GM19468 (cell line): ENCODE data around the gene PTPRH.

Experiments used
- ATAC-seq: cut with Tn5 transposase; IDR thresholded peaks from one replicate; pipeline ENCODE4 v1.9.1; 2021; ENCODE audit warnings: mild to moderate bottlenecking, moderate library complexity, moderate number of reproducible peaks; ENCODE audit not compliant: unreplicated experiment; ENCODE audit errors: extremely low read depth

Gene PTPRH

GRCh38 chr19:55245236-55245904 is 36.1 kb upstream of the PTPRH start:
- no peak for ATAC-seq

- no peak for ATAC-seq
Observed at GRCh38 chr19:55244004-55244680, 34.8 kb upstream of the PTPRH start.

GRCh38 chr19:55242517-55242916 is 33.2 kb upstream of the PTPRH start:
- no peak for ATAC-seq

GRCh38 chr19:55241935-55242464 is 32.7 kb upstream of the PTPRH start:
- no peak for ATAC-seq

- no peak for ATAC-seq
Observed at GRCh38 chr19:55241143-55241934, 32.0 kb upstream of the PTPRH start.

GRCh38 chr19:55240713-55241020 is 31.4 kb upstream of the PTPRH start:
- no peak for ATAC-seq

- ATAC-seq = no peak
Observed at GRCh38 chr19:55239004-55239403, 29.7 kb upstream of the PTPRH start.

- ATAC-seq = no peak
Observed at GRCh38 chr19:55238030-55238429, 28.7 kb upstream of the PTPRH start.

GRCh38 chr19:55232986-55233385 is 23.7 kb upstream of the PTPRH start:
- no peak for ATAC-seq

- ATAC-seq = no peak
Observed at GRCh38 chr19:55232286-55232602, 22.9 kb upstream of the PTPRH start.

- ATAC-seq = no peak
Observed at GRCh38 chr19:55231391-55232285, 22.3 kb upstream of the PTPRH start.

GRCh38 chr19:55230780-55231179 is 21.5 kb upstream of the PTPRH start:
- ATAC-seq = no peak

GRCh38 chr19:55230329-55230728 is 21.0 kb upstream of the PTPRH start:
- no peak for ATAC-seq

- no peak for ATAC-seq
Observed at GRCh38 chr19:55229789-55230182, 20.5 kb upstream of the PTPRH start.

GRCh38 chr19:55229145-55229788 is 20.0 kb upstream of the PTPRH start:
- no peak for ATAC-seq

GRCh38 chr19:55228403-55229031 is 19.2 kb upstream of the PTPRH start, which contains the start of gene TMEM86B:
Gene TMEM86B (minus strand): TSS chr19:55228763. CDS start chr19:55228741, 22 bp downstream.
- ATAC-seq = no peak

GRCh38 chr19:55228015-55228391 is 18.7 kb upstream of the PTPRH start:
- no peak for ATAC-seq

- no peak for ATAC-seq
Observed at GRCh38 chr19:55227241-55228014, 18.1 kb upstream of the PTPRH start.

GRCh38 chr19:55226788-55227187 is 17.5 kb upstream of the PTPRH start:
- ATAC-seq = no peak
